ENCODE measurements around the gene ANKS1B.
A peak's percentile ranks its signal among the peaks of the same experiment; 100 is the strongest.
"Not testable (repeated sequence)": the region's sequence is repeated elsewhere in the genome, so short reads cannot be mapped to it uniquely, and the experiment has no call there.

The ANKS1B gene

GRCh38 chr12:99859126-99859525, 125.6 kb downstream of the ANKS1B start:
- DNase-seq, result no peak

GRCh38 chr12:99852666-99853065, 132.1 kb downstream of the ANKS1B start:
- no peak for DNase-seq

DNA sequence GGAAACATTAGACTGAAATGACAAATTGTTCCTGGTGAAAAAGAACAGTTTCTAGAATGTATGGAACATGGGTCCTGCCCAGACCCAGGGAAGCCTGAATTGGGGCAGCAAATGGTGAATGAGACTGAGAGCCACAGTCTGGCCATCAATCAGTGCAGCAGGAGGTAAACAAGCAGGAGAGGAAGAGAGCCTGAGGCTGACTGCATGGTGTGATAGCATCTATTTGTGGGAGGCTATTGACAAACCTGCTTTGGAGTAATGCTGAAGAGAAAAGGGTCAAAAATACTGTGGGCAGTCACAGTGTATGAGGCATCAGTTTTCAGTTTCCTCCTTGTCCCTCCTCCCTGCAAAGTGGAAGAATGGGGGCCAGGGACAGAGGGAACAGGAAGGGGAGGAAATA, 136.8 kb downstream of the ANKS1B start:
- no peak for DNase-seq

- DNase-seq, result no peak
These were observed 150.0 kb downstream of the ANKS1B start for GRCh38 chr12:99834710-99835109.

DNA sequence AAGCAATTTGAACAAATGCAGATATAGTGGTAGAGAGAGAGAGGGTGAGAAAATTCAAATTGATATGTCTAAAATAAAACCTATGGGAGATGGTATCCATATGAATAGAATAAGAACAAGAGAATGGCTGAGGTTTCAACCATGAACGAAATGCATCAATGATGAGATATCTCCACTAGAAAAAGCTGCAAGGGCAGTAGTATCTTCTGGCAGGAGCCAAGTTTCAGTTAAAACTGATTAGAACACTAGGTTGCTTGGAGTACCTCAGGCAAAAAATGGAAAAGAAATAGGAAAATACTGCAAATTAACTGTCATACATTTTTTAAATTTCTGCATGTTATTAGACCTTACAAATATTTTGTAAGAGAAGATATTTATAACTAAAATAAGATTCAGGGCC, 151.3 kb downstream of the ANKS1B start:
- DNase-seq, result no peak

GRCh38 chr12:99824900-99825542, 159.7 kb downstream of the ANKS1B start:
- DNase-seq, result peak; percentile 79

DNA sequence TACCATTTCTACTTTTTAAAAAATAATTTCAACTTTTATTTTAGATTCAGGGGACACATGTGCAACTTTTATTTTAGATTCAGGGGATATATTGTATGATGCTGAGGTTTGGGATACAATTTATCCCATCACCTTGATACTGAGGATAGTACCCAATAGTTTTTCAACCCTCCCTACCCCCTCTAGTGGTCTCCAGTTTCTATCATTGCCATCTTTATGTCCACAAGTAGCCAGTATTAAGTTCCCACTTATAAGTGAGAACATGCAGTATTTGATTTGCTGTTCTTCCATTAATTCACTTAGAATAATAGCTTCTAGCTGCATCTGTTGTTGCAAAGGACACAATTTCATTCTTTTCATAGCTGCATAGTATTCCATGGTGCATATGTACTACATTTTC, 162.5 kb downstream of the ANKS1B start:
- no peak for DNase-seq

GRCh38 chr12:99810718-99811593, 173.8 kb downstream of the ANKS1B start:
- DNase-seq, result peak; percentile 96

DNA sequence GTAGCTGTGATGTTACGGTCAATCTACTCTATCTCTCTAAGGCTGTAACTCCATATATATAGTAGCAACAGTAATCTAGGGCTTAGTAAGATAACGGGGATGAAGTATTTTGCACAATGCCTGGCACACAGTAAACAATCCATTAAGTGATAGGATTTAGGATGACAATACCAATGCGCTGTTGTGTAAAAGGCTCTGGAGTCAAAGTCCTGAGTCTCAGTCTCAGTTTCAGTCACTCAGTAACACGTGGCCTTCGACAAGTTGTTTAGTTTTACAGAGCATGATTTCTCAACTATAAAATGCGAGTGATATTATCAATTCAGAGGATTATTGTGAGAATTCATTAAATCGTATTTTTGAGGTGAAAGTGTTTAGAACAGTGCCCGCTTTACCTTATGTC, 174.8 kb downstream of the ANKS1B start:
- DNase-seq, result no peak

DNA sequence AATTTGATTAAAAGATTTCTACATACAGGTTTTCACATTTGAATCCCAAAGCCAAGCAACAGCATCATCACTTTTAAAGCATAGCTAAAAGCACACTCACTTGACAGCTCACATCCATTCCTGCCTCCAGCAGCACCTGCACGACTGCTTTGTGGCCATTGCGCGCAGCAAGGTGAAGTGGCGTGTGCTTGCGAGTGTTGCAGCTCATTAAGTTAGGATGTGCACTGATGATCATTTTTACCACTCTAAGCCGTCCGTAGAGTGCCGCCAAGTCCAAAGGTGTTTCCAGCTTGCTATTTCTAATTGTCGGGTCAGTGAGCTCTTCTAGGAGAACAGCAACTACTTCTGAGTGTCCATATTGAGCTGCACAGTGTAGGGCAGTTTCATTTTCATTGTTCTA, 178.4 kb downstream of the ANKS1B start:
- DNase-seq, result no peak

- DNase-seq, result no peak
These were observed 180.0 kb downstream of the ANKS1B start for GRCh38 chr12:99804715-99805114.

DNA sequence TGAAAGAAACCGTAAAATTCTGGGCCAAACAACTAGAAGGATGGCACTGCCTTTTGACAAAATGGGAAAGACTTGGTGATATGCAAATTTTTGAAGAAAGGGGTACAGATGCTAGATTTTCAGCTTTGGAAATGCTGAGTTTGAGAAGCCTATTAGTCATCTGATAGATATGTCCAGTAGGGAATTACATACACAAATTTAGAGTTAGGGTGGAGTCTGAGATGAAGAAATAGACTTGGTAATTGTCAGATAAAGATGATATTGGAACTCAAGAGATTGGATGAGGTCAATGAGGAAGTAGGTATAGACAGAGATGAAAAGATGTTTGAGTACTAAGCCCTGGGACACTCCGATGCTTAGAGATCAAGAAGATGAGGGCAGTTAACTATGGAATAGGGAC, 184.1 kb downstream of the ANKS1B start:
- no peak for DNase-seq

DNA sequence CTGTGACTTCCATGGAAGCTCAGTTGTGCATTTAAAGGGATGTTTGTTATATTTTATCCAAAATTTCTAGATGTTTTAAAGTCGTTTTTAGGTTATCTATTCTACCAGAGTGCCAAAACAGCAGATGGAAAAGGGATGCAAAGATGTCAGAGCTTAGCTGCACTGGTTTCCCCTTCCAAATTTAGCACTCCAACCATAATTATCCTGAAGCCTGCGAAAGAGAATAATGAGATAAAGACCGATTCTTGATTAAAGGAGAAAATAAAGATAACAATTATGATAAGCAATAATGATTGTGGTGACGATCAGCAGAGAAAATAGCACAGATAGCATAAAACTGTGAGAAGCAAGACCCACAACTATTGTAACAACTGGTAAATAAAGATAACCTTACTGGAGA, 186.8 kb downstream of the ANKS1B start:
- DNase-seq, result not testable (repeated sequence)

DNA sequence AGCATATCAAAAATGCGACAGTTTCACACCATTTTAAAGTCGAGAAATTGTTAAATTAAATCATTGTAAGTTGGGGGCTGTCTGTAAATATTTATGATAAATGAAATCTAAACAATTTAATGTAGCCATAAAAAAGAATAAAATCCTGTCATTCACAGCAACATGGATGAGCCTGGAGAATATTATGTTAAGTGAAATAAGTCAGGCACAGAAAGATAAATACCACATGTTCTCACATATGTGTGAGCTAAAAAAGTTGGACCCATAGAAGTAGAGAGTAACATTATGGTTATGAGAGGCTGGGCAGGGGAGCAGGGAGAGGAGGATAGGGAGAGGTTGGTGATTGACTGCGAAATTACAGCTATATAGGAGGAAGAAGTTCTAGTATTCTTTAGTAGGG, 201.3 kb downstream of the ANKS1B start:
- no peak for DNase-seq

- no peak for DNase-seq
These were observed 212.5 kb downstream of the ANKS1B start for GRCh38 chr12:99772274-99772673.

DNA sequence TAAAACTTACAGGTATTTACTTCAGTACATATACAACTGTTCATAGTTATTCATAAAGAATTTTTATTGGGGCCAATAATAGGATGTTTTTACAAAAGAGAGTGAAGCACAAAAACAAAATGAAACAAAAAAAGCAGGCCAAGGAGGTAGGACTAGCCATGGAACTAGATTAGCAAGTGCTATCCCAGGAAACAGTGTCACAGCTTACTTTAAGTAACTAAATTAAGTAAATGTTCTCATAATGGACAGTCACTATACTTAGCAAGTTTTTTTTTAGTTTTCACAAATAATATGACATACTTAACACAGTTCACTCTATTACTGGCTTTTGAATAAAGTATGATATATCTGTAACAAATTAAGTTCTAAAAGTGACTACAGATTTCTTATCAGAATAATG, 213.1 kb downstream of the ANKS1B start:
- DNase-seq, result no peak

GRCh38 chr12:99769396-99769980, 215.2 kb downstream of the ANKS1B start:
- peak; percentile 83 for DNase-seq

GRCh38 chr12:99768758-99769157, 216.0 kb downstream of the ANKS1B start:
- DNase-seq, result no peak

- DNase-seq, result peak; percentile 56
These were observed 216.9 kb downstream of the ANKS1B start for GRCh38 chr12:99767809-99768208.

- DNase-seq, result no peak
These were observed 218.3 kb downstream of the ANKS1B start for GRCh38 chr12:99766408-99766807.

DNA sequence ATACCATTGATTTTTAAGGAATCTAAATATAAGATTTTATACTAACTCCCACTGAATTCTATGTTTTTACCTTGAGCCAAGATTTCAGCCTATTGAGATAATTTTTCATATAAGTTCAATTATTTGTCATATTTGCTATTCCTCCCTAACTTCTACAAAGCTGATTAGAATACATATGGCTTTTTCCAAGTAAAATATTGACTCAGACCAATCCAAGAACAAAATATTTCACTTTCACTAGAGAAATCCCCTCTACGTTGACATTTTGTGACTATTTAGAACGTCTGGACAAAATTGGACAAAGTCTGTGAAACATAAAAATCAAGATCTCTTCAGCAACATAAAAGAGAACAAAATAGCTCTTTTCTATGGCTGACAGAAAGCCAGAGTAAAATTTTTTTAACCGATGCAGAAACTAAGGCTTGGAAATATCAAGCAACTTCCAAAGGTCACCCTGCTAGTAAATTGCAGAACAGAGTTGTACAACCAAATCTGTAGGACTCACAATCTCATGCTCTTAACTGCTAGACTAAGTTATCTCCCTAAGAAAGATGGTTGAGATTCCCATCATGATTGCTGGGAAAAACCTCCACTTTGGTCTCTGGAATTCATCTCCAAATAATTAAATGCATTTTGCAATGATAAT, 219.1 kb downstream of the ANKS1B start:
- DNase-seq, result no peak

DNA sequence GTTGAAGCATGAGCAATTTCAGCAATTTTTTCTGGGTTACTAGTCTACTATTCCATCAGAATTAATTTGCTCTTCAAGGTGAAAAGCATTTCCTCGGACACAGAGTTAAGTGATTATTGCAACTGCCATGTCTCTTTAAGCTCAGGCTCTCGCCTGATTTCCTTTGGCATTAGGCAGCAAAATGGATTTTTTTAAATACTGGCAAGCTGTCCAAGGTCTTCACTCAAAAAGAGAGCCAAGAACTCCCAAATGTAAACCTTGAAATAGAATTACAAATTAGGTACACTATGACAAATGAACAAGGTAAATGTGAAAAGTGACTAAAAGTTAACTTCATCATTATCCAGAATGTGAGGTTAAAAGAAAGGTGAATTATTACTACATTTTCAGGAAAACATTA, 225.3 kb downstream of the ANKS1B start:
- no peak for DNase-seq

DNA sequence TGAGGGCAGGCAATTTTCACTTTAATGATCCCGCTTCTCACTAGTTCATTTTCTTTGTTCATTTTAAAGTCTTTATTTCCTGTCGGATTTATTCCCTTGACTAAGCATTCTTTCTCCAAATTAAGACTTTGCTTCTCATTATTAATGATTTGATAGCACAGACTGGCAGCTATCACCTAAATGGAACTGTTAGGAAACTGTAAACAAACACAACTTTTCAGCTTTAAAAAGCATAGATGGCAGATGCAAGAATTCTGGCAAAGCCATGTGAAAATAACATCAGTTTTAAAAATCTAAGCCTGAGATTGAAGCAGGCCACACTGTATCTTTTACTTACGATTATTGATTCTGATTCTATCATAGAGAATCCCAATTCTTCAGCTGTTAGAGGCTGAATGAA, 225.7 kb downstream of the ANKS1B start:
- DNase-seq, result no peak

DNA sequence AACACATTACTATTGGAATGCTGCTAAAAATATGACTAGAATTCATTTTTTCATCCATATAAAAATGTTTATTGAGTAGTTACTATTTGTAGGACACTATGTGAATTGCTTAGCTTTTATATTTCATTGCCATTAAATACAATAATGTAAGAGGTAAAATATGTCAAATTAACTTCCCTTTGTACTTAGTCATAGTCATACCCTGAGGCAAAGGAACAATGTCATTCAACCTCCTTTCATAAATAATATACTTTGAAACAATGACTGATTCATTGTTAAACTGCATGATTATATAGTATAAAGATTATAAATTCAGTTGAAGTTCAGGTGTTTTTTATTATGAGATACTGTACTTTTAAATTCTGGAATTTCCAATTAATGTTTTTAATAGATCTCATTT, 232.0 kb downstream of the ANKS1B start:
- DNase-seq, result no peak
